Measurements from ENCODE around the gene ZNF562.

ZNF562 gene

DNA sequence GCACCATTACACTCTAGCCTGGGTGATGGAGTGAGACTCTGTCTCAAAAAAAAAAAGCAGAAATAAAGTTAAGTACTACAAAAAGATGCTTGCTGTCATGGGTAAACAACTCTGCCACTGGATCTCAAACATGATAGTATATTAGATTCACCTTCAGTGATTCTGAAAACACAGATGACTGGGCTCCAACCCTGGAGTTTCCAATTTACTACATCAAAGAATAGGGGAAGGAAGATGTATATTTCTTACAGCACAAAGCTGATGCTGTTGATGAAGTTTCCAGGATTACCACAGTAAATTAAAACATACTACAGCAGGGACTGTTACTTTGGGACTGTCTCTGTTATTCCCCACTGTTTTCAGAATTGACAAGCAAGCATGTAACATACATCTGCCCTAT is 59.1 kb downstream of the ZNF562 start:
- Histone ChIP-seq H3K4me3 (ENCODE audit: low read depth in 1 of 2, low read length in 2 of 2) (no peak overlapping the region), H3K36me3 (ENCODE audit: insufficient read depth, low read length) (peaks cover 84% of the 10 kb centered on the region), H3K4me2 (ENCODE audit: insufficient read depth, low read length) (no peak overlapping the region), H3K27ac (ENCODE audit: low read length) (no peak overlapping the region), H2AFZ (ENCODE audit: low read depth, low read length) (no peak overlapping the region), H3K9ac (ENCODE audit: low read depth, low read length) (no peak overlapping the region), H3K27me3 (ENCODE audit: insufficient read depth, low read length, poor library complexity) (no peaks in the 10 kb centered on the region), H3K79me2 (ENCODE audit: insufficient read depth, low read length) (peaks cover 16% of the 10 kb centered on the region), H3K4me1 (ENCODE audit: insufficient read depth, low read length) (peaks cover 14% of the 10 kb centered on the region), H4K20me1 (ENCODE audit: insufficient read depth, low read length) (no peaks in the 10 kb centered on the region), H3K9me3 (ENCODE audit: insufficient read depth, low read length, severe bottlenecking) (no peaks in the 10 kb centered on the region)
- no peak for ATAC-seq (ENCODE audit: insufficient read depth, low read depth)
- DNase-seq, result no peak
- TF ChIP-seq, protein P1, sequence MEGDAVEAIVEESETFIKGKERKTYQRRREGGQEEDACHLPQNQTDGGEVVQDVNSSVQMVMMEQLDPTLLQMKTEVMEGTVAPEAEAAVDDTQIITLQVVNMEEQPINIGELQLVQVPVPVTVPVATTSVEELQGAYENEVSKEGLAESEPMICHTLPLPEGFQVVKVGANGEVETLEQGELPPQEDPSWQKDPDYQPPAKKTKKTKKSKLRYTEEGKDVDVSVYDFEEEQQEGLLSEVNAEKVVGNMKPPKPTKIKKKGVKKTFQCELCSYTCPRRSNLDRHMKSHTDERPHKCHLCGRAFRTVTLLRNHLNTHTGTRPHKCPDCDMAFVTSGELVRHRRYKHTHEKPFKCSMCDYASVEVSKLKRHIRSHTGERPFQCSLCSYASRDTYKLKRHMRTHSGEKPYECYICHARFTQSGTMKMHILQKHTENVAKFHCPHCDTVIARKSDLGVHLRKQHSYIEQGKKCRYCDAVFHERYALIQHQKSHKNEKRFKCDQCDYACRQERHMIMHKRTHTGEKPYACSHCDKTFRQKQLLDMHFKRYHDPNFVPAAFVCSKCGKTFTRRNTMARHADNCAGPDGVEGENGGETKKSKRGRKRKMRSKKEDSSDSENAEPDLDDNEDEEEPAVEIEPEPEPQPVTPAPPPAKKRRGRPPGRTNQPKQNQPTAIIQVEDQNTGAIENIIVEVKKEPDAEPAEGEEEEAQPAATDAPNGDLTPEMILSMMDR (IDR thresholded peaks at IDR 0.05; ENCODE audit: borderline replicate concordance, extremely low read depth, low read length, poor library complexity, severe bottlenecking), result no peak

DNA sequence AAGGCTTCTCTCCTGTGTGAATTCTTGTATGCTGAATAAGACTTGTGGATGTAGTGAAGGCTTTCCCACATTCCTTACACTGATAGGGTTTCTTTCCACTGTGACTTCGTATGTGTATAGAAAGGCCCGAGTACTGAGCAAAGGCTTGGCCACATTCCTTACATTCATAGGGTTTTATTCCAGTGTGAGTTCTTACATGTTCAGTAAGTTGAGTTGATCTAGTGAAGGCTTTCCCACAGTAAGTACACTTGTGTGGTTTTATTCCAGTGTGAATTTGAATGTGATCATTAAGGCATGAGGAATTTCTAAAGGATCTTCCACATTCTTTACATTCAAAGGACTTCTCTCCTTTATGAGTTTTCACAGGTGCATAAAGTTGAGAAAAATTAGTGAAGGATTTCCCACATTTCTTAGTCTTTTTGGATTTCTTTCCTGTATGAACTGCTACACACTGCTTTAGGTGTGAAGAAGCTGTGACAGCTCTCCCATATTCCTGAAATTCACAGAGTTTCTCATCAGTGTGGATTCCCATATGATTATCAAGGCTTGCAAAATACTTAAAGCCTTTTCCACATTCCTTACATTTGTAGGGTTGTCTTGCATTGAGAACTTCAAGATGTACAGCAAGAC is 64.3 kb downstream of the ZNF562 start:
- no peaks in the 10 kb centered on the region for H3K9me3 ChIP-seq (ENCODE audit: insufficient read depth, low read length, severe bottlenecking)

DNA sequence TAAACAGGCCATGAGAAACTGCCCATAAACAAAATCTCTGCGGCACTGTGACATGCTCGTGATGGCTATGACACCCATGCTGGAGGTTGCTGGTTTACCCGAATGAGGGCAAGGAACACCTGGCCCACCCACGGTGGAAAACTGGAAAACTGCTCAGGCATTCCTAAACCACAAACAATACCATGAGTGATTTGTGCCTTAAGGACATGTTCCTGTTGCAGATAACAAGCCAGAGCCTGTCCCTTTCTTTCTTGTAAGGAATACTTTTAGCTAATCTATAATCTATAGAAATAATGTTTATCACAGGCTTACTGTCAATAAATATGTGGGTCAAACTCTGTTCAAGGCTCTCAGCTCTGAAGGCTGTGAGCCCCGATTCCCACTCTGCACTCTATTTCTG is 66.0 kb downstream of the ZNF562 start:
- no peaks in the 10 kb centered on the region for H4K20me1 ChIP-seq (ENCODE audit: insufficient read depth, low read length)
- ATAC-seq (ENCODE audit: insufficient read depth, low read depth) (no peak), DNase-seq (no peak)
- H3K27me3 ChIP-seq (ENCODE audit: insufficient read depth, low read length, poor library complexity), result no peaks in the 10 kb centered on the region
- no peak overlapping the region for H3K4me3 ChIP-seq (ENCODE audit: low read depth in 1 of 2, low read length in 2 of 2)
- peaks cover 45% of the 10 kb centered on the region for H3K36me3 ChIP-seq (ENCODE audit: insufficient read depth, low read length)
- H3K79me2 ChIP-seq (ENCODE audit: insufficient read depth, low read length), result no peaks in the 10 kb centered on the region
- no peak overlapping the region for H3K9ac ChIP-seq (ENCODE audit: low read depth, low read length)
- H3K9me3 ChIP-seq (ENCODE audit: insufficient read depth, low read length, severe bottlenecking), result no peaks in the 10 kb centered on the region
- no peak for TF ChIP-seq EZH2 (IDR thresholded peaks at IDR 0.05; ENCODE audit: borderline replicate concordance, low read depth, low read length, severe bottlenecking)
- TF ChIP-seq, protein P1 (IDR thresholded peaks at IDR 0.05; ENCODE audit: borderline replicate concordance, extremely low read depth, low read length, poor library complexity, severe bottlenecking), result no peak
- H2AFZ ChIP-seq (ENCODE audit: low read depth, low read length), result no peak overlapping the region
- H3K27ac ChIP-seq (ENCODE audit: low read length), result no peak overlapping the region
- H3K4me1 ChIP-seq (ENCODE audit: insufficient read depth, low read length), result no peaks in the 10 kb centered on the region
- H3K4me2 ChIP-seq (ENCODE audit: insufficient read depth, low read length), result no peak overlapping the region

More for the DNA sequence above, 64.3 kb downstream of the ZNF562 start:
- TF ChIP-seq EZH2 (IDR thresholded peaks at IDR 0.05; ENCODE audit: borderline replicate concordance, low read depth, low read length, severe bottlenecking), result no peak
- TF ChIP-seq, protein P1 (IDR thresholded peaks at IDR 0.05; ENCODE audit: borderline replicate concordance, extremely low read depth, low read length, poor library complexity, severe bottlenecking), result no peak
- Histone ChIP-seq H4K20me1 (ENCODE audit: insufficient read depth, low read length) (no peaks in the 10 kb centered on the region), H3K36me3 (ENCODE audit: insufficient read depth, low read length) (peaks cover 61% of the 10 kb centered on the region), H2AFZ (ENCODE audit: low read depth, low read length) (no peak overlapping the region), H3K27me3 (ENCODE audit: insufficient read depth, low read length, poor library complexity) (no peaks in the 10 kb centered on the region), H3K79me2 (ENCODE audit: insufficient read depth, low read length) (no peaks in the 10 kb centered on the region), H3K27ac (ENCODE audit: low read length) (no peak overlapping the region), H3K4me3 (ENCODE audit: low read depth in 1 of 2, low read length in 2 of 2) (no peak overlapping the region), H3K9ac (ENCODE audit: low read depth, low read length) (no peak overlapping the region), H3K4me1 (ENCODE audit: insufficient read depth, low read length) (no peaks in the 10 kb centered on the region), H3K4me2 (ENCODE audit: insufficient read depth, low read length) (no peak overlapping the region)
- DNase-seq (no peak), ATAC-seq (ENCODE audit: insufficient read depth, low read depth) (no peak)

Data from DND-41 (cell line).